Natural killer cell (primary cell): ENCODE results near the gene DUSP22. TPM values are rescaled to one million over a fixed set of nuclear protein-coding genes. Genes with fewer than 3 reads are reported as not detected.

Experiments used
- ATAC-seq, 3 donors: fragments of 150-1000 bp in 2 of 3; fragments of 200-7000 bp in 1 of 3; cut with Tn5 transposase; 1 replicate in 1 of 3; 2 replicates in 2 of 3; pipeline ENCODE4 v1.10.0; 2021; ENCODE audit warnings: mild to moderate bottlenecking in 2 of 3, moderate library complexity in 2 of 3
- DNase-seq, 2 donors: peaks; one replicate each; pipeline versions ENCODE4 v3.0.0 to v3.0.0-alpha.2; 2013 to 2021; ENCODE audit warnings: mixed read lengths in 1 of 2
- H3K27ac ChIP-seq: one replicate; pipeline ENCODE4 v1.5.1; 2013; ENCODE audit warnings: mild to moderate bottlenecking, low read length
- H3K27me3 ChIP-seq: one replicate; pipeline ENCODE4 v1.6.1; 2013; ENCODE audit warnings: low read length; ENCODE audit not compliant: control insufficient read depth, insufficient read depth
- H3K36me3 ChIP-seq: one replicate; pipeline ENCODE4 v1.6.1; 2013; ENCODE audit warnings: low read length; ENCODE audit not compliant: control insufficient read depth, insufficient read depth
- H3K4me1 ChIP-seq: one replicate; pipeline ENCODE4 v1.6.1; 2013; ENCODE audit warnings: low read length; ENCODE audit not compliant: control insufficient read depth, insufficient read depth
- H3K4me3 ChIP-seq: one replicate; pipeline ENCODE4 v1.5.1; 2013; ENCODE audit warnings: low read length
- H3K9me3 ChIP-seq: one replicate; pipeline ENCODE4 v1.6.1; 2013; ENCODE audit warnings: low read length; ENCODE audit not compliant: control insufficient read depth, insufficient read depth
- H3K27ac Mint-ChIP-seq, 2 donors: one replicate each; pipeline ENCODE4 v1.8.0; 2022; ENCODE audit warnings: mild to moderate bottlenecking in 2 of 2, mixed read lengths in 2 of 2, moderate library complexity in 1 of 2
- H3K27me3 Mint-ChIP-seq, 2 donors: one replicate each; pipeline ENCODE4 v1.8.0; 2022; ENCODE audit warnings: low read depth in 2 of 2, mixed read lengths in 2 of 2
- H3K36me3 Mint-ChIP-seq: one replicate; pipeline ENCODE4 v1.8.0; 2022; ENCODE audit warnings: mixed read lengths
- H3K4me1 Mint-ChIP-seq, 2 donors: one replicate each; pipeline ENCODE4 v1.8.0; 2022; ENCODE audit warnings: mixed read lengths in 2 of 2
- H3K4me3 Mint-ChIP-seq: one replicate; pipeline ENCODE4 v1.8.0; 2022; ENCODE audit warnings: mild to moderate bottlenecking, moderate library complexity, mixed read lengths
- H3K9me3 Mint-ChIP-seq, 2 donors: one replicate each; pipeline ENCODE4 v1.8.0; 2022; ENCODE audit warnings: mixed read lengths in 2 of 2
- WGBS: methylation state at CpG from one replicate; pipeline ENCODE4 v1.1.7; 2013; ENCODE audit warnings: missing lambda C conversion rate; ENCODE audit not compliant: insufficient coverage; 5-methylcytosine and 5-hydroxymethylcytosine counted together
- intact Hi-C: fragments of 100-400 bp; cut with micrococcal nuclease; formaldehyde crosslinking; loops from one replicate; pipeline ENCODE4 v1.14.2; 2022
- total RNA-seq, 4 donors: library from RNA; stranded (reverse); fragments of 120-200 nt in 1 of 4; gene quantifications; one replicate each; pipeline versions ENCODE4 v1.2.3 to v1.2.4, GENCODE V29; 2013 to 2022
- TF ChIP-seq, protein P1 (sequence below): fragments of 200-600 bp; IDR thresholded peaks from one replicate; pipeline ENCODE4 v1.8.0; 2022; ENCODE audit warnings: antibody characterized with exemption

The DUSP22 gene
- total RNA-seq, 3 donors from 2014 or later (not counting 1 experiment from before 2014, with no cell fraction given): 50.4 to 61.5 (median 56.6) TPM

- Mint-ChIP-seq H3K9me3 (no peaks in the 10 kb centered on the region), H3K27me3 (peaks cover 0 to 4% of the 10 kb centered on the region in 2 donors), H3K36me3 (no peaks in the 10 kb centered on the region), H3K4me3 (no peak overlapping the region), H3K27ac (no peak overlapping the region), H3K4me1 (peaks cover 15 to 23% of the 10 kb centered on the region in 2 donors)
- DNase-seq: no peak
- Histone ChIP-seq H3K27ac (no peak overlapping the region), H3K4me3 (no peak overlapping the region), H3K9me3 (no peaks in the 10 kb centered on the region), H3K4me1 (peaks cover 9% of the 10 kb centered on the region), H3K36me3 (no peaks in the 10 kb centered on the region), H3K27me3 (no peaks in the 10 kb centered on the region)
- intact Hi-C loops: no loop called here
- TF ChIP-seq, protein P1, sequence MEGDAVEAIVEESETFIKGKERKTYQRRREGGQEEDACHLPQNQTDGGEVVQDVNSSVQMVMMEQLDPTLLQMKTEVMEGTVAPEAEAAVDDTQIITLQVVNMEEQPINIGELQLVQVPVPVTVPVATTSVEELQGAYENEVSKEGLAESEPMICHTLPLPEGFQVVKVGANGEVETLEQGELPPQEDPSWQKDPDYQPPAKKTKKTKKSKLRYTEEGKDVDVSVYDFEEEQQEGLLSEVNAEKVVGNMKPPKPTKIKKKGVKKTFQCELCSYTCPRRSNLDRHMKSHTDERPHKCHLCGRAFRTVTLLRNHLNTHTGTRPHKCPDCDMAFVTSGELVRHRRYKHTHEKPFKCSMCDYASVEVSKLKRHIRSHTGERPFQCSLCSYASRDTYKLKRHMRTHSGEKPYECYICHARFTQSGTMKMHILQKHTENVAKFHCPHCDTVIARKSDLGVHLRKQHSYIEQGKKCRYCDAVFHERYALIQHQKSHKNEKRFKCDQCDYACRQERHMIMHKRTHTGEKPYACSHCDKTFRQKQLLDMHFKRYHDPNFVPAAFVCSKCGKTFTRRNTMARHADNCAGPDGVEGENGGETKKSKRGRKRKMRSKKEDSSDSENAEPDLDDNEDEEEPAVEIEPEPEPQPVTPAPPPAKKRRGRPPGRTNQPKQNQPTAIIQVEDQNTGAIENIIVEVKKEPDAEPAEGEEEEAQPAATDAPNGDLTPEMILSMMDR: no peak
- ATAC-seq: no peak
Observed at GRCh38 chr6:250676-251075, 41.6 kb upstream of the DUSP22 start.

- no peak overlapping the region for H3K27ac ChIP-seq
- H3K27ac Mint-ChIP-seq: no peak overlapping the region
- DNase-seq (no peak), ATAC-seq (no peak)
- H3K4me3 ChIP-seq: no peak overlapping the region
- no peak overlapping the region for H3K4me3 Mint-ChIP-seq
- no peaks in the 10 kb centered on the region for H3K9me3 Mint-ChIP-seq
- 95% methylated on average over 2 of the region's 2 CpGs for WGBS
- no peaks in the 10 kb centered on the region for H3K36me3 ChIP-seq
- H3K9me3 ChIP-seq: no peaks in the 10 kb centered on the region
- H3K27me3 Mint-ChIP-seq: no peaks in the 10 kb centered on the region
- TF ChIP-seq, protein P1: no peak
- H3K36me3 Mint-ChIP-seq: no peaks in the 10 kb centered on the region
- peaks cover 9% of the 10 kb centered on the region for H3K4me1 ChIP-seq
- no peaks in the 10 kb centered on the region for H3K27me3 ChIP-seq
- intact Hi-C loops: no loop called here
- H3K4me1 Mint-ChIP-seq: peaks cover 15 to 23% of the 10 kb centered on the region in 2 donors
Observed at GRCh38 chr6:251920-252319, 40.4 kb upstream of the DUSP22 start.

DNA sequence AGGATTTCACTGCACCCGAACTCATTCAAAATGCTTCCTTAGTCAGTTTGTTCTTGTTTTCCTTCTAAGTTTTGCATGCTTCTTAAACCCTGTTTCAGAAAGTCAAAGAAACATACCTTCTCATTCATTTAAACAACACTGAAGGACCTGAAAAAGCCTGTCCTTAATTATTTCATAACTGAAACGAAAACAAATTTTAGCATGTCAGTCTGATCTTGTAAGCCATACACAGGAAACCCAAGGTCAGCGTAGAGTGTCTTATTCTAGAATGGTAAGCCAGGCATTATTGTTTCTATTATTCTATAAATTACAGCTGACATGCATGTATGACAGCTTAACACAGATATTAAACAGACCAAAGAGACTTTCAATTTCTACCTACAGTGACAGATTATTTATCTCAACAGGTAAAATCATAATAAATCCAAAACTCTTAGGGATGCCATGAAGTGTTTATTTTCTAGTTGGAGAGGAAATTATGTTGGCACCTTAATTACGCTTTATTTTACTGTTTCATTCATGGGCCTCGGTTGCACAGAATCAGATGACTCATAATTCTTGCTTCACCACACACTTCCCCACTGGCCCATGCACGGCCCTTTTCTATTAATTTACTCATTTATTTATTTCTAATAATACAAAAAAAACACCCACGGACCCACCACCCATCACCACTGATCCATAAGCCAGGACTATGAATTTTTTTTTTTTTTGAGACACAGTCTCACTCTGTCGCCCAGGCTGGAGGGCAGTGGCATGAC, 39.3 kb upstream of the DUSP22 start:
- Mint-ChIP-seq H3K27me3 (no peaks in the 10 kb centered on the region), H3K4me1 (peaks cover 15 to 23% of the 10 kb centered on the region in 2 donors), H3K36me3 (no peaks in the 10 kb centered on the region), H3K9me3 (no peaks in the 10 kb centered on the region), H3K4me3 (no peak overlapping the region), H3K27ac (peak overlapping the region; percentile 53 to 77)
- 38% methylated on average over 7 of the region's 8 CpGs for WGBS
- Histone ChIP-seq H3K4me3 (no peak overlapping the region), H3K27ac (no peak overlapping the region), H3K9me3 (no peaks in the 10 kb centered on the region), H3K4me1 (peaks cover 9% of the 10 kb centered on the region), H3K27me3 (no peaks in the 10 kb centered on the region), H3K36me3 (no peaks in the 10 kb centered on the region)
- intact Hi-C loops: no loop called here
- no peak for DNase-seq
- peak; percentile 33 to 57 (median 52) for ATAC-seq
- TF ChIP-seq, protein P1: no peak

DNA sequence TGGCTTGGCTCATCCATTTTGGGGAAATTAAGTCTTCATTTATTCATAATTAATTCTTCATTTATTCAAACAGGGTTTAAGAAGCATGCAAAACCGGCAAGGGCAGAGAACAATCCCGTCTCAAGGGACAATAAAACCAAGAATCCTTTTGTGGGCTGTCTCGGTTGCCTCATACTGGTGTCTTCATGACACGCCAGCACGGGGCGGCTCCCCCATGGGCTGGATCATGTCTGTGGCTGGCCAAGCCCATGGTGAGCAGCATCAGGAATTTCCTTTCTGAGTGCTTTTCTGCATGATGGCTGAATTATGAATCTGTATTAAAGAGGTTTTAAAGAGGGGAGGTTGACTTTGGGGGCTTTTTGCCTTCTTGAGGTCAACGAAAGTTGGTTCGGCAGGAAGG, 38.3 kb upstream of the DUSP22 start:
- 81% methylated on average over 8 of the region's 8 CpGs for WGBS
- DNase-seq (no peak), ATAC-seq (no peak)
- Mint-ChIP-seq H3K27me3 (no peaks in the 10 kb centered on the region), H3K9me3 (no peaks in the 10 kb centered on the region), H3K4me3 (no peak overlapping the region), H3K27ac (no peak overlapping the region), H3K36me3 (no peaks in the 10 kb centered on the region), H3K4me1 (peaks cover 16 to 23% of the 10 kb centered on the region in 2 donors)
- H3K27ac ChIP-seq: no peak overlapping the region
- peaks cover 5% of the 10 kb centered on the region for H3K9me3 ChIP-seq
- no peak overlapping the region for H3K4me3 ChIP-seq
- intact Hi-C loops: no loop called here
- no peaks in the 10 kb centered on the region for H3K36me3 ChIP-seq
- TF ChIP-seq, protein P1: no peak
- no peaks in the 10 kb centered on the region for H3K27me3 ChIP-seq
- peaks cover 9% of the 10 kb centered on the region for H3K4me1 ChIP-seq
